Glutamatergic neuron (in vitro differentiated cells): ENCODE data around the gene ACYP2. TPM values are rescaled to one million over a fixed set of nuclear protein-coding genes. Genes with fewer than 3 reads are reported as not detected.

ENCODE experiments used
- DNase-seq: peaks from one replicate; pipeline ENCODE4 v3.0.0; 2022
- H3K27ac Mint-ChIP-seq: one replicate; pipeline ENCODE4 v1.8.0; 2020; ENCODE audit warnings: mild to moderate bottlenecking, mixed read lengths, inconsistent platforms; ENCODE audit not compliant: unreplicated experiment
- H3K27me3 Mint-ChIP-seq: one replicate; pipeline ENCODE4 v1.8.0; 2020; ENCODE audit warnings: mild to moderate bottlenecking, moderate library complexity, mixed read lengths, inconsistent platforms; ENCODE audit not compliant: unreplicated experiment
- H3K36me3 Mint-ChIP-seq: one replicate; pipeline ENCODE4 v1.8.0; 2020; ENCODE audit warnings: mild to moderate bottlenecking, mixed read lengths, inconsistent platforms; ENCODE audit not compliant: unreplicated experiment
- H3K4me1 Mint-ChIP-seq: one replicate; pipeline ENCODE4 v1.8.0; 2020; ENCODE audit warnings: mild to moderate bottlenecking, low read depth, mixed read lengths, inconsistent platforms; ENCODE audit not compliant: unreplicated experiment
- H3K4me3 Mint-ChIP-seq: one replicate; pipeline ENCODE4 v1.8.0; 2020; ENCODE audit warnings: mild to moderate bottlenecking, mixed read lengths, inconsistent platforms; ENCODE audit not compliant: unreplicated experiment
- H3K9me3 Mint-ChIP-seq: one replicate; pipeline ENCODE4 v1.8.0; 2020; ENCODE audit warnings: mild to moderate bottlenecking, moderate library complexity, mixed read lengths, inconsistent platforms; ENCODE audit not compliant: unreplicated experiment
- CTCF ChIP-seq: fragments of 200-600 bp; sonication (generic); IDR thresholded peaks from one replicate; pipeline ENCODE4 v1.5.0; 2021; ENCODE audit not compliant: partially characterized antibody, unreplicated experiment
- total RNA-seq: library from RNA; stranded (reverse); fragmentation: NEBNext Ultra II Directional; extraction: Animal tissue kit (Norgen Biotek cat#: 25700); gene quantifications from one replicate; pipeline ENCODE4 v1.2.1, GENCODE V29; 2021; ENCODE audit not compliant: unreplicated experiment

ACYP2 gene
- total RNA-seq, 1 donor from 2014 or later, result 8.4 TPM

GRCh38 chr2:54254180-54254579 lies 138.8 kb downstream of the ACYP2 start:
- H3K27ac Mint-ChIP-seq, result no peak overlapping the region
- no peaks in the 10 kb centered on the region for H3K9me3 Mint-ChIP-seq
- TF ChIP-seq CTCF, result no peak
- no peaks in the 10 kb centered on the region for H3K4me1 Mint-ChIP-seq
- H3K36me3 Mint-ChIP-seq, result no peaks in the 10 kb centered on the region
- H3K4me3 Mint-ChIP-seq, result no peak overlapping the region
- no peak for DNase-seq
- H3K27me3 Mint-ChIP-seq, result no peaks in the 10 kb centered on the region

GRCh38 chr2:54255230-54256090 lies 140.0 kb downstream of the ACYP2 start:
- DNase-seq, result no peak
- TF ChIP-seq CTCF, result no peak
- Mint-ChIP-seq H3K9me3 (no peaks in the 10 kb centered on the region), H3K27me3 (no peaks in the 10 kb centered on the region), H3K36me3 (no peaks in the 10 kb centered on the region), H3K27ac (no peak overlapping the region), H3K4me1 (no peaks in the 10 kb centered on the region), H3K4me3 (no peak overlapping the region)

DNA sequence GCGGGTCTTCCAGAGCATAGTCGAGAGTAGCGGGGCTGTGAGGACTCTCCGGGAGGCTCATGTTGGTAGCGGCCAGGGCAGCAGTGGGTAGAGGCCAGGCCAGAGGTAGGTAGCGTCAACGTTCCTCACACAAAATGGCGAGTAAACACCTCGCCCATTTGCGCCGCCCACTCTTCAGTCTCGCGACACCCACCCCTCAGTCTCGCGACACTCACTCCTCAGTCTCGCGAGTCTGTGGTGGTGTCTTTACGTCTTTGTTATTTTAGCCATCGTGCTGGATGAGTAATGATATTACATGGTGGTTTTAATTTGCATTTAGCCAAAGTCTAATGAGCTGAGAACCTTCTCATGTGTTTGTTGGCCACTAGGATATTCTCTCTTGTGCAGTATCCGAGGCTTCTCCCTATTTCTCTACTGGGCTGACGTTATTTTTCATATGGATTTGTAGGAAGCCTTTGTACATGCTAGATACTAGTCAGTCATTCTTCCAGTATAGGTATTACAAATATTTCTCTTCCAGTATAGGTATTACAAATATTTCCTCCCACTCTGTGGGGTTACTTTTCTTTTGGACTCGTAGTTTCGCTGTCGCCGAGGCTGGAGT lies 140.8 kb downstream of the ACYP2 start, which contains the start of gene TSPYL6:
TSS of gene TSPYL6 (minus strand) at position 139 of the 604 bp plus-strand sequence. CDS start at position 61, 78 bp downstream.
- H3K4me1 Mint-ChIP-seq, result no peaks in the 10 kb centered on the region

GRCh38 chr2:54258166-54258565 lies 142.8 kb downstream of the ACYP2 start:
- Mint-ChIP-seq H3K4me3 (no peak overlapping the region), H3K36me3 (no peaks in the 10 kb centered on the region), H3K9me3 (peaks cover 2% of the 10 kb centered on the region), H3K4me1 (no peaks in the 10 kb centered on the region), H3K27ac (no peak overlapping the region), H3K27me3 (peaks cover 2% of the 10 kb centered on the region)
- TF ChIP-seq CTCF, result no peak
- no peak for DNase-seq

More for the DNA sequence above, 140.8 kb downstream of the ACYP2 start, which contains the start of gene TSPYL6:
- TF ChIP-seq CTCF, result no peak
- Mint-ChIP-seq H3K27me3 (no peaks in the 10 kb centered on the region), H3K36me3 (no peaks in the 10 kb centered on the region), H3K27ac (no peak within 1 kb of the TSS), H3K4me3 (no peak within 1 kb of the TSS), H3K9me3 (peaks cover under 1% of the 10 kb centered on the region)
- DNase-seq, result no peak
